Heart left ventricle (tissue), 13 donors: ENCODE results near the gene CMIP.

Source experiments
- POLR2A ChIP-seq, 2 donors: fragments of 450-650 bp; IDR thresholded peaks; one replicate each; pipeline ENCODE4 v1.6.1; 2017; ENCODE audit warnings: antibody characterized with exemption in 2 of 2, mild to moderate bottlenecking in 2 of 2, moderate library complexity in 2 of 2
- TF ChIP-seq, protein P1 (sequence below), 12 donors: fragments of 200-600 bp; sonication (generic) in 4 of 12; IDR thresholded peaks; one replicate each; pipeline versions ENCODE4 v1.5.0 to v1.8.0; 2018 to 2022; ENCODE audit warnings: antibody characterized with exemption in 12 of 12, mild to moderate bottlenecking in 5 of 12
- donor health status: ischemic (EF 13 %, LVEDD 7.1; RV severe dilation, severe dysfunction).
- donor health status: DM: no; HTN: yes; CAD: no.
- donor health status: DM: no; HTN: no; CAD: no.
- donor health status: ischemic (EF 25% LVEDD 6.9; RV normal size, moderate dysfunction).
- donor health status: ischemic (EF 25% LVEDD 5.7; RV mildly dilated, moderate dysfunction).
- donor health status: ischemic (EF 35%, LVEDD 5.7; RV mildly dilated, moderate dysfunction).
- donor health status: nonischemic (EF 11% LVEDD 7.7; RV severe dilation, severe dysfunction).
- donor health status: DM: yes; HTN: yes; CAD: no.
- donor health status: PGD.
- donor health status: ischemic (EF 29% LVEDD 5.4; RV normal size, mild dysfunction).
- donor health status: nonischemic (EF 23%, LVEDD 6.1; RV moderate dilation, normal function).

DNA sequence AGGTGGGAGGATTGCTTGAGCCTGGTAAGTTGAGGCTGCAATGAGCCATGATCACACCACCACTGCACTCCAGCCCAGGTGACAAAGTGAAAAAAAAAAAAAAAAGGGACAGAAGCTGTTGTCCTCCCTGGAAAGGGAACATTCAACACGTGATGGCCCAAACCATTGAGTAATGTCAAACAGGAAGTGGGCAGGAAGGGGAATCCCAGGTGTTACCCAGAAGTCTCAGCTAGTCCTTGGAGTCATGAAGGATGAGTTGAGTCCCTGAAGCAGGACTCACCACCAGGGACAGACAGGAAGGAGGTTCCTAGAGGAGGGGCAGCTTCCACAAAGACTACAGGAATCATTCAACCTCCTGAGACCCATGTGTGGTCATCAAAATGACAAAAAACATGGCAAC, 19.8 kb upstream of the CMIP start:
- TF ChIP-seq, protein P1, sequence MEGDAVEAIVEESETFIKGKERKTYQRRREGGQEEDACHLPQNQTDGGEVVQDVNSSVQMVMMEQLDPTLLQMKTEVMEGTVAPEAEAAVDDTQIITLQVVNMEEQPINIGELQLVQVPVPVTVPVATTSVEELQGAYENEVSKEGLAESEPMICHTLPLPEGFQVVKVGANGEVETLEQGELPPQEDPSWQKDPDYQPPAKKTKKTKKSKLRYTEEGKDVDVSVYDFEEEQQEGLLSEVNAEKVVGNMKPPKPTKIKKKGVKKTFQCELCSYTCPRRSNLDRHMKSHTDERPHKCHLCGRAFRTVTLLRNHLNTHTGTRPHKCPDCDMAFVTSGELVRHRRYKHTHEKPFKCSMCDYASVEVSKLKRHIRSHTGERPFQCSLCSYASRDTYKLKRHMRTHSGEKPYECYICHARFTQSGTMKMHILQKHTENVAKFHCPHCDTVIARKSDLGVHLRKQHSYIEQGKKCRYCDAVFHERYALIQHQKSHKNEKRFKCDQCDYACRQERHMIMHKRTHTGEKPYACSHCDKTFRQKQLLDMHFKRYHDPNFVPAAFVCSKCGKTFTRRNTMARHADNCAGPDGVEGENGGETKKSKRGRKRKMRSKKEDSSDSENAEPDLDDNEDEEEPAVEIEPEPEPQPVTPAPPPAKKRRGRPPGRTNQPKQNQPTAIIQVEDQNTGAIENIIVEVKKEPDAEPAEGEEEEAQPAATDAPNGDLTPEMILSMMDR (IDR thresholded peaks at IDR 0.05) = no peak
- no peak for TF ChIP-seq POLR2A (IDR thresholded peaks at IDR 0.05)
